NCI-H345 treated with DMSO at 0.1 percent for 48 hours (cell line): Measurements from ENCODE around the gene BEGAIN.
A peak's percentile ranks its signal among the peaks of the same experiment; 100 is the strongest.

Experiments used
- DNase-seq: peaks from one replicate; lab custom pipeline; 2025; ENCODE audit not compliant: unreplicated experiment; lab: John Stamatoyannopoulos, UW

Gene BEGAIN, protein sequence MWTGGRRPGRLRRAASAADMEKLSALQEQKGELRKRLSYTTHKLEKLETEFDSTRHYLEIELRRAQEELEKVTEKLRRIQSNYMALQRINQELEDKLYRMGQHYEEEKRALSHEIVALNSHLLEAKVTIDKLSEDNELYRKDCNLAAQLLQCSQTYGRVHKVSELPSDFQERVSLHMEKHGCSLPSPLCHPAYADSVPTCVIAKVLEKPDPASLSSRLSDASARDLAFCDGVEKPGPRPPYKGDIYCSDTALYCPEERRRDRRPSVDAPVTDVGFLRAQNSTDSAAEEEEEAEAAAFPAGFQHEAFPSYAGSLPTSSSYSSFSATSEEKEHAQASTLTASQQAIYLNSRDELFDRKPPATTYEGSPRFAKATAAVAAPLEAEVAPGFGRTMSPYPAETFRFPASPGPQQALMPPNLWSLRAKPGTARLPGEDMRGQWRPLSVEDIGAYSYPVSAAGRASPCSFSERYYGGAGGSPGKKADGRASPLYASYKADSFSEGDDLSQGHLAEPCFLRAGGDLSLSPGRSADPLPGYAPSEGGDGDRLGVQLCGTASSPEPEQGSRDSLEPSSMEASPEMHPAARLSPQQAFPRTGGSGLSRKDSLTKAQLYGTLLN

DNA sequence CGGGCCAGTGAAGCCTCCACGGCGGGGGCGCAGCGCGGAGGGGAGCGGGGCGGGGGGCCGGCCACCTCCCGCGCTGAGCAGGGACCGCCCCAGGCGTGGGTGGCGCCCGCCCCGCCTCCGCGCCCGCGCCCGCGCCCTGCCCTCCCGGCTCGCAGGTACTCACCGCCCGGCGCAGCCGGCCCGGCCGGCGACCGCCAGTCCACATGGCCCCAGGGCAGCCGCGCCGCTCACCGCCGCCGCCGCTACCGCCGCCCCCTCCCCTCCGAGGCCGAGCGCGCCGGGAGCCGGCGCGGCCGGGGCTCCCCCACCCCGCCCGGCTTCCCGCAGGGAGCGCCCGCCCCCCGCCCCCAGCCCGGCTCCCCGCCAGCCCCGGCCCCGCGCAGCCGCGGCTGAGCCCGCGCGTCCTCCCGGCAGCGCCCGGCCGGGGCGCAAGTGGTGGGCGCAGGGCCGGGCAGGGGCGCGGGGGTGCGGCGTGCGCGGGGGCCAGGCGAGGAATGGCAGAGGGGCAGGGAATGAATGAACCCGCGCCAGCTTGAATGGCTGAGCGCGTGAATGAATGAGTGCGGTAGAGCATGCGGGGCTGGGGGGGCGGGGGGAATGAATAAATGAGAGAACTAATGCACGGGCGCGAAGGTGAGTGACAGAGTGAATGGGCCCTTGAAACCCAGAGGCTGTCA lies at the start of gene BEGAIN:
BEGAIN (minus strand) TSS at position 332 of the 677 bp plus-strand sequence; CDS start at position 205, 127 bp downstream.
- peak; percentile 59 for DNase-seq

GRCh38 chr14:100636559-100636958 lies 49.3 kb upstream of the BEGAIN start:
- no peak for DNase-seq

- peak; percentile 19 for DNase-seq
Observed at GRCh38 chr14:100634026-100634425, 46.8 kb upstream of the BEGAIN start.

DNA sequence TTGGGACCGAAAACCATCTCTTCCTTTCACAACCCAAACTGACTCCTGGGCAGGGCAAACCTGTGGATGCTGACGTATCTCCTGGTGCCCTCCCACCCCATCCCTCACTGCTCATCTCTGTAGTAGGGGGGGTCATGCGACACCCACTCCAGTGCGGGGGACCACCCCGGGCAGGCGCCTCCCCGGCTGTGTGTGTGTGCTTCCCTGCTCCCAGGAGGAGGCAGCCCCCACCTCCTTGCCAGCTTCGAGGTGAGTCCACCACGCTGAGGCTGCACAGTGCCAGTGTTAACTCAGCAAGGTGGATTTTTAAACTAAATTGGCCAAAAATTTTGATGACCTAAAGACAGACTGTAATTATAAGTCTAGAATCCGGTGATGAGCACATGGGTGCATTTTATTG lies 46.2 kb upstream of the BEGAIN start:
- no peak for DNase-seq

DNA sequence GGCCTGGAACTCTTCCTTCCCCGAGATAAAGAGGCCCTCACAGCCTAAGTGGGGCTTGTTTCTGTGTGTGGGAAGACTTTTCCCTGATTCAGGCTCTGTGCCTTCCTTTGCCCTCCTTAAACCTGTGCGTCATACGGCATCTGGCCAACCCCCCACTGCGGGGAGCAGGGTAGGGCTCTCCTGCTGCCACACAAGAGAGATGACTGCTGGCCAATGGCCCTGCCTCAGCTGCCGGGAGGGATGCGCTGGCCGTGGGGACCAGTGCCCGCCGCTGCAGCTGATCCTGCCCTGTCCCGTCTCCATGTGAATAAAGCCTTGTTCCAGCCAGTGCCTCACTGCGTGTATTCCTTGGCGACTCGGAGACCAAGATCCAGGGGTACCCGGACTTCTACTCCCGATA lies 42.5 kb upstream of the BEGAIN start:
- no peak for DNase-seq

DNA sequence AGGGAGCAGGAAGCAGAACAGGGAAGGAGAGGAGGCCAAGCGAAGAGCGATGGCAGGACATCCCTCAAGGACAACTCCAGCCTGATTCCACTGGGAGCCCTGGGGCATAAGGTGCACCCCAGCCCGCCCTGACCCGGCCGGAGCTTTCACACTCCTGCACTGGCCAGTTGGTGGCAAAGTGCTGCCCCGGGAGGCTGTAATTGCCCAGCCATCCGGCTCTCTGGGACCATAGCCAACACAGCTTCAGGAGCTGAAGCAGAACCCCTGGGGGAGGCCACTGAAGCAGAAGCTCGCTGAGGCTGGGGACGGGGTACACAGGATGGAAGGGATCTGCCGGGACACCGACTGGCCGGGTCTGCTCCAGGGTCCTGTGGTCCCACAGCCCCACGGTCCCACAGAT lies 41.9 kb upstream of the BEGAIN start:
- DNase-seq = no peak

DNA sequence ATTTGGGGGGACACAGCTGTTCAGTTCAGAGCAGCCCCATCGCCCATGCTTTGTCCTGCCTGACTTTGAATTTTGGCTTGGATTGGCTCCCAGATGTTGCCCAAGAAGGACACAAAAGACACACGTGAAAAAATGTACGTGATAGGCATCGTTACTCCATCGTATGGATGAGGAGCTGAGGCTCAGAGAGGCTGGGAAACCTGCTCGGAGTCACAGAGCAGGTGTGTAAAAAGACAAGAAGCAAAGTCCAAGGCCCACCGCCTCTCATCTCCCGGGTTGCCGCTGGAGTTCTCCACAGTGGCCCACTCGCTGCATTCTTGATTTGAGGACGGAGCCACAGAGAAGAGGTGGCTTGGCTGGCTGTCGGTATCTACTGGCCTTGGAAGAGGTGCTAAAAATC lies 41.0 kb upstream of the BEGAIN start:
- DNase-seq = no peak

- no peak for DNase-seq
Observed at GRCh38 chr14:100626614-100627013, 39.4 kb upstream of the BEGAIN start.

GRCh38 chr14:100623961-100624360 lies 36.7 kb upstream of the BEGAIN start:
- no peak for DNase-seq

DNA sequence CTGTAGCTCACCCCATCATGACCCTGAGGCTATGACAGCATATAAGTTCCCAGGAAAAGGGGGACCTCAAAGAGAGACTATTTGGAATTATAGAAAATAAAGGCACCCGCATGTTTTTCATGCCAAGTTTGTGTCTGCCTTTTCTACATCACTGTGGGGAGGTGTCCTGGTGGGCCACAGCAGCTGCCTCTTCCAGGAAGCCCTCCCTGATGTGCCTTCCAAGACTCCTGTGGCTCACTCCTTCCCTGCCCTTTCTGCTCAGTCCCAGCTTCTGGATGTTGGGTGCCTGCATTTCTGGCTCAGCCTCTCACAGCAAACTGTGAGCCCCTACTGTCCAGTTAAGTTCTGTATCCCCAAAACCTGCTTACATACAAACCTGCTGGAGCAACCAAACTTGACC lies 36.3 kb upstream of the BEGAIN start:
- no peak for DNase-seq

GRCh38 chr14:100622708-100623485 lies 35.7 kb upstream of the BEGAIN start:
- DNase-seq = no peak

GRCh38 chr14:100622224-100622623 lies 35.0 kb upstream of the BEGAIN start:
- DNase-seq = no peak

DNA sequence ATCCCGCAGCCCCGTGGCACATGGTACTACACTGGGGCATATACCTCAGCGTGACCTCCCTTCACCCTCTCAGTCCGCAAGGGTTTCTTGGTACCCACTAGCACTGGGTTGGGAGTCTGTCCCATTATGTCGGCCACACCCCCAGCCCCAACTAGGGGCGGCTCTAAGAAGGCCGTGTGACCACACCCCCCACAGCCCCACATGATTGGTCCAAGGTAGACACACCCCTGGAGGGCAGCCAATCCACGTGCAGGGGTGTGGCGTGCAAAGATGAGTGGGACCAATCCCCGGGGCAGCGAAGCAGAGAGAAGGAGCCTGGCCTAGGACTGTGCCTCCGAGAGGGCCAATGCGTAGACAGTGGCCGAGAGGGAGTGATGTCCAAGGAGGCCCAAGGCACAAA lies 34.6 kb upstream of the BEGAIN start:
- DNase-seq = no peak

- peak; percentile 49 for DNase-seq
Observed at GRCh38 chr14:100620255-100621100, 33.3 kb upstream of the BEGAIN start.

- no peak for DNase-seq
Observed at GRCh38 chr14:100619396-100620254, 32.4 kb upstream of the BEGAIN start.

GRCh38 chr14:100618763-100619320 lies 31.6 kb upstream of the BEGAIN start:
- DNase-seq = no peak

DNA sequence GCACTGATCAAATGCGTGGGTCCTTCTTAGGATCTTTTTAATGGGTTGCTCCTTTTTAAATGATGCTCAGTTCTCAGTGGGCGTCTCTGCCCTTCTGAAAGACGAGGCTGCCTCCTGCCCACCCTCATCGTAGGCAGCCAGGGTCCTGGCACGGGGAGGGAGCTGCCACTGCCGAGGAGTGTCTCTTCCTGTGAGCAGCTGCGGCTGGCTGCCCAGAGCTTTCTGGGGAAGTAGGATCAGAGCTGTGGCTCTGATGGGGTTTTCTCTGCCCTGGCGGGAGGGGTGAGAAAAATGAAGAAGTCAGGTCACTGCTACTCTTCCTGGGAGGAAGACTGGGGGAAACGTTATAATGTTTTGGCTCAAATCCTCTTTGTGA lies 31.1 kb upstream of the BEGAIN start:
- no peak for DNase-seq

- DNase-seq = no peak
Observed at GRCh38 chr14:100617410-100618317, 30.4 kb upstream of the BEGAIN start.
